ENCODE measurements around the gene RAB3D. TPM values are rescaled to one million over a fixed set of nuclear protein-coding genes. Genes with fewer than 3 reads are reported as not detected.

RAB3D gene
- total and polyA plus RNA-seq, 10 of the 15 experiments (the other 5 are each of a cell fraction or from before 2014, with no cell fraction given), result 1.1 to 15.7 (median 6.2) TPM

DNA sequence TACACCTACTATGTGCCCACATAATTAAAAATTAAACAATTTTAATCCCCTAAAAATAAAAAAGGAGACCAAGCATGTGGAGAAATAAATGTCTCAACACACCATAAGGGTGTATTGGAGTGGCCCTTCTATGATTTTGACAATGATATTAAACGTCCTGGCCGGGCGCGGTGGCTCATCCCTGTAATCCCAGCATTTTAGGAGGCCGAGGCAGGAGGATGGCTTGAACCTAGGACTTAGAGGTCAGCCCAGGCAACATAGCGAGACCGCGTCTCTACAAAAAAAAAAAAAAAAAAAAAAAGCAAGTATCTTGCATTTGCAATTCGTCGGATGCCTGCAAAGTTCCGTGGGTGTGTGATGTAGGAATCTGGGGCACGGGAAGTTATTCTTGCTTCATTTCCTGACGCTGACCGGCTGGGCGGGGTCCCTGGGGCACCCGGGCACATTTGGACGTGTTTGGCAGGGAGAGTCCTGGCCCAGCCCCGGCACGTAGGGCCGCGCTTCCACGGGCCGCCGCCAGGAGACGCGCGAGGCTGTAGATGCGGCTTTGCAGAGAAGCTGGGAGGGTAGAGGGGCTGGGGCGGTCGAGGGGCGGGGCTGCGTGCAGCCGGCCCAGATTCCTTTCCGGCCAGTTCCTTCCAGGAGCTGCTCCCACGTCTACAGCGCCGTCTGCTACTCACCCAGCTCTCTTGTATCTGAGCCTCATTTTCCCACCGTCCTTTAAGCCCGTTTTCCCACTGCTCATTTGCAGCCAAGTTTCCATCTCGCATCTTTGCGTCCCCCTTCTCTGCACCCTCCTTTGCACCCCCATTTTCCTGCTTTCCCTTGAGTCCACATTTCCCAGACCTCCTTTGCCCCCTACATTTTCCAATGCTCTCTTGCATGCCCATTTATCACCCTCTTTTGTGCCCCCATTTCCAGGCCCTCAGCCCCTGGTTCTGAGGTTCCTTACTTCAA is 45.7 kb downstream of the RAB3D start (continued):
- TF ChIP-seq ZNF384 (IDR thresholded peaks at IDR 0.05; ENCODE audit: borderline replicate concordance, low read depth, low read length) (peak; percentile 53; the same call in 1 of the 2 replicates), RAD21 (IDR thresholded peaks at IDR 0.05; ENCODE audit: insufficient read depth, low read depth, low read length) (peak; percentile 96), SMARCA5 (IDR thresholded peaks at IDR 0.05) (peak; percentile 72; the same call in 1 of the 2 replicates), HDGF (IDR thresholded peaks at IDR 0.05) (0 out of 2 replicates have a peak, but pooled peaks have one; percentile 39), YY1 (IDR thresholded peaks at IDR 0.05; ENCODE audit: low read depth, low read length) (peak; percentile 81), ZNF217 (IDR thresholded peaks at IDR 0.05) (no peak), MXI1 (IDR thresholded peaks at IDR 0.05; ENCODE audit: low read depth, low read length) (no peak)
- TF ChIP-seq, protein P1, sequence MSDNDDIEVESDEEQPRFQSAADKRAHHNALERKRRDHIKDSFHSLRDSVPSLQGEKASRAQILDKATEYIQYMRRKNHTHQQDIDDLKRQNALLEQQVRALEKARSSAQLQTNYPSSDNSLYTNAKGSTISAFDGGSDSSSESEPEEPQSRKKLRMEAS (IDR thresholded peaks at IDR 0.05; ENCODE audit: low read depth, low read length), result no peak
- TF ChIP-seq, protein P2, sequence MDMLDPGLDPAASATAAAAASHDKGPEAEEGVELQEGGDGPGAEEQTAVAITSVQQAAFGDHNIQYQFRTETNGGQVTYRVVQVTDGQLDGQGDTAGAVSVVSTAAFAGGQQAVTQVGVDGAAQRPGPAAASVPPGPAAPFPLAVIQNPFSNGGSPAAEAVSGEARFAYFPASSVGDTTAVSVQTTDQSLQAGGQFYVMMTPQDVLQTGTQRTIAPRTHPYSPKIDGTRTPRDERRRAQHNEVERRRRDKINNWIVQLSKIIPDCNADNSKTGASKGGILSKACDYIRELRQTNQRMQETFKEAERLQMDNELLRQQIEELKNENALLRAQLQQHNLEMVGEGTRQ (IDR thresholded peaks at IDR 0.05; ENCODE audit: borderline replicate concordance, low read depth, low read length), result no peak
- TF ChIP-seq, protein P3, sequence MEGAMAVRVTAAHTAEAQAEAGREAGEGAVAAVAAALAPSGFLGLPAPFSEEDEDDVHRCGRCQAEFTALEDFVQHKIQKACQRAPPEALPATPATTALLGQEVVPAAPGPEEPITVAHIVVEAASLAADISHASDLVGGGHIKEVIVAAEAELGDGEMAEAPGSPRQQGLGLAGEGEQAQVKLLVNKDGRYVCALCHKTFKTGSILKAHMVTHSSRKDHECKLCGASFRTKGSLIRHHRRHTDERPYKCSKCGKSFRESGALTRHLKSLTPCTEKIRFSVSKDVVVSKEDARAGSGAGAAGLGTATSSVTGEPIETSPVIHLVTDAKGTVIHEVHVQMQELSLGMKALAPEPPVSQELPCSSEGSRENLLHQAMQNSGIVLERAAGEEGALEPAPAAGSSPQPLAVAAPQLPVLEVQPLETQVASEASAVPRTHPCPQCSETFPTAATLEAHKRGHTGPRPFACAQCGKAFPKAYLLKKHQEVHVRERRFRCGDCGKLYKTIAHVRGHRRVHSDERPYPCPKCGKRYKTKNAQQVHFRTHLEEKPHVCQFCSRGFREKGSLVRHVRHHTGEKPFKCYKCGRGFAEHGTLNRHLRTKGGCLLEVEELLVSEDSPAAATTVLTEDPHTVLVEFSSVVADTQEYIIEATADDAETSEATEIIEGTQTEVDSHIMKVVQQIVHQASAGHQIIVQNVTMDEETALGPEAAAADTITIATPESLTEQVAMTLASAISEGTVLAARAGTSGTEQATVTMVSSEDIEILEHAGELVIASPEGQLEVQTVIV (IDR thresholded peaks at IDR 0.05; ENCODE audit: borderline replicate concordance, partially characterized antibody), result no peak

Data from GM12878 (cell line).